ENCODE results near the gene PKP3. TPM values are rescaled to one million over a fixed set of nuclear protein-coding genes. Genes with fewer than 3 reads are reported as not detected.

PKP3 gene
- polyA plus RNA-seq, 2 of the 4 experiments (the other 2 are of a cell fraction), result 12.1 to 25.9 TPM

DNA sequence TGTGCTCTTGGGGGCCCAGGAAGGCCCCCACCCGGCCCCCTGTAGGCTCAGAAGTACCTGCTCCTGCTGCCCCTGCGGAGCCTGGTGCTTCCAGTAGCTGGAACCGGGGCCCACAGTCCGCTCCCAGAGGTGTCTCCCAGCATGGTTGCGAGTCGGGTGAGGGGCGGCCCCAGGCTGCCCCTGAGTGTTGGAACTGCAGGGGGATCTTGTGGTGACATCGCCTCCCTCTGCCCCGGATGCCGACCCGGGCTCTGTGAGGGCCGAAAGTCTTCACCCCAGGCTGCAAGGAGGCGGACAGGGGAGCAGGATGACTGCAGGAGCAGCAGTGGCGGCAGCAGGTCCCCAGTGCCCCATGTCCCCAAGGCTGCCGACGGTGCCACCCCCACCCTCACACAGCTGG lies 9.5 kb upstream of the PKP3 start:
- ATAC-seq, result no peak
- CTCF ChIA-PET, result interaction anchor here (1.7 kb wide), 1 partner anchor 64 kb away, joined by 4 read pairs; no protein-coding TSS in a partner anchor

DNA sequence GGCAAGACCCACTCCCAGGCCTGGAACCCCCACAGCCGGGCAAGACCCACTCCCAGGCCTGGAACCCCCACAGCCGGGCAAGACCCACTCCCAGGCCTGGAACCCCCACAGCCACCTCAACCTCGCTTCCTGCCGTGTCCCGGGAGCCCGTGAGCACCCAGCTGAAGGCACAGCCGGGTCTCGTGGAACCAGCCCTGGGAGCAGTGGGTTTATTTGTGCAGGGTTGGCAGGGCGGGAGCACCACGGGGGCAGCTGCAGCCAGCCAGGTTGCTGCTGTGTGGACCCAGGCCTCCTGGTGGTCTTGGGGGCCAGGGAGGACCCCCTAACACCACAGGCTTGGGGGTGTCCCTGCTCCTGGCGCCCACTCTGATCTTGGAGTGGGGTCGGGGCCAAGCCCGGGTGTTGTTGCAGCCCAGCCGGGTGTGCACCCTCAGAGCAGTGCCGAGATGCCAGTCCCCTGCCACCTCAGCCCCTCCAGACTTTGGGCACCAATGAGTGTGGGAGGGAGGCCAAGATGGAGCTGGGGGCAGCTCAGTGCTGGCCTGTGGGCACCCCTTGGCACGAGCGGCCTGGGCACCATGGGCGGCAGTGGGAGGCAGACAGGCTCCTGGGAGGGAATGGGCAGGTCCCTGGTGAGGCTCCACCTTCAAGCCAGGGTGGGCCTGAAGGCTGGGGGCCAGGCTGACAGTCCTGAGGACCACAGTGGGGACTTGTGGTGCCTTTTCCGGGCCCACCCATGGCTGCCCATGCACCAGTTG lies 8.2 kb upstream of the PKP3 start:
- DNase-seq (ENCODE audit: low read depth in 1 of 2, low spot score in 1 of 2) (no peak), ATAC-seq (no peak), FAIRE-seq (no peak)
- 50% methylated on average over 1 of the region's 19 CpGs for WGBS (ENCODE audit: missing lambda C conversion rate)
- Histone ChIP-seq H3K9me3 (no peaks in the 10 kb centered on the region), H3K4me1 (no peaks in the 10 kb centered on the region), H3K4me3 (no peak overlapping the region), H3K4me2 (no peak overlapping the region), H3K27ac (no peak overlapping the region)
- TF ChIP-seq CEBPB (IDR thresholded peaks at IDR 0.05) (no peak), GATA3 (IDR thresholded peaks at IDR 0.05; ENCODE audit: borderline replicate concordance) (no peak), ZSCAN20 (CRISPR knock-in tag; IDR thresholded peaks at IDR 0.05) (no peak)
- ChIA-PET CTCF (interaction anchor here (1.1 to 1.4 kb wide), 2 partner anchors 13 to 23 kb away, joined by 3 to 5 read pairs; no protein-coding TSS in a partner anchor), POLR2A (no interaction called here)

More for the DNA sequence above, 9.5 kb upstream of the PKP3 start:
- POLR2A ChIA-PET, result no interaction called here
- no peak for DNase-seq (ENCODE audit: low read depth in 1 of 2, low spot score in 1 of 2)
- WGBS (ENCODE audit: missing lambda C conversion rate), result 92% methylated on average over 7 of the region's 16 CpGs
- no peak overlapping the region for H3K4me3 ChIP-seq
- no peaks in the 10 kb centered on the region for H3K4me1 ChIP-seq
- no peak overlapping the region for H3K4me2 ChIP-seq
- TF ChIP-seq CEBPB (IDR thresholded peaks at IDR 0.05) (no peak), TP53 (CRISPR knock-in tag; IDR thresholded peaks at IDR 0.05) (no peak), POLR2A (IDR thresholded peaks at IDR 0.05; ENCODE audit: low read length) (no peak), RNF2 (IDR thresholded peaks at IDR 0.05; ENCODE audit: borderline replicate concordance, low read depth) (no peak), FOSB (CRISPR knock-in tag; IDR thresholded peaks at IDR 0.05) (no peak), RAD21 (conservative IDR thresholded peaks at IDR 0.05 in 1 of 2, IDR thresholded peaks at IDR 0.05 in 1 of 2) (no peak), NR3C1 (IDR thresholded peaks at IDR 0.05) (no peak), CBX2 (IDR thresholded peaks at IDR 0.05; ENCODE audit: borderline replicate concordance, low read depth) (no peak), TFCP2L1 (CRISPR knock-in tag; IDR thresholded peaks at IDR 0.05) (no peak), MYC (IDR thresholded peaks at IDR 0.05; ENCODE audit: borderline replicate concordance, low read length) (no peak), ZC3H11A (IDR thresholded peaks at IDR 0.05) (no peak), POLR2AphosphoS2 (conservative IDR thresholded peaks at IDR 0.05; ENCODE audit: low read length) (no peak), MAFK (IDR thresholded peaks at IDR 0.05; ENCODE audit: partially characterized antibody) (no peak), JUN (IDR thresholded peaks at IDR 0.05) (no peak), RCOR1 (IDR thresholded peaks at IDR 0.05; ENCODE audit: low read depth, low read length) (no peak)
- TF ChIP-seq, protein P1, sequence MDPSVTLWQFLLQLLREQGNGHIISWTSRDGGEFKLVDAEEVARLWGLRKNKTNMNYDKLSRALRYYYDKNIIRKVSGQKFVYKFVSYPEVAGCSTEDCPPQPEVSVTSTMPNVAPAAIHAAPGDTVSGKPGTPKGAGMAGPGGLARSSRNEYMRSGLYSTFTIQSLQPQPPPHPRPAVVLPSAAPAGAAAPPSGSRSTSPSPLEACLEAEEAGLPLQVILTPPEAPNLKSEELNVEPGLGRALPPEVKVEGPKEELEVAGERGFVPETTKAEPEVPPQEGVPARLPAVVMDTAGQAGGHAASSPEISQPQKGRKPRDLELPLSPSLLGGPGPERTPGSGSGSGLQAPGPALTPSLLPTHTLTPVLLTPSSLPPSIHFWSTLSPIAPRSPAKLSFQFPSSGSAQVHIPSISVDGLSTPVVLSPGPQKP (IDR thresholded peaks at IDR 0.05; ENCODE audit: low read depth, low read length), result no peak
- TF ChIP-seq, protein P2, sequence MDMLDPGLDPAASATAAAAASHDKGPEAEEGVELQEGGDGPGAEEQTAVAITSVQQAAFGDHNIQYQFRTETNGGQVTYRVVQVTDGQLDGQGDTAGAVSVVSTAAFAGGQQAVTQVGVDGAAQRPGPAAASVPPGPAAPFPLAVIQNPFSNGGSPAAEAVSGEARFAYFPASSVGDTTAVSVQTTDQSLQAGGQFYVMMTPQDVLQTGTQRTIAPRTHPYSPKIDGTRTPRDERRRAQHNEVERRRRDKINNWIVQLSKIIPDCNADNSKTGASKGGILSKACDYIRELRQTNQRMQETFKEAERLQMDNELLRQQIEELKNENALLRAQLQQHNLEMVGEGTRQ (IDR thresholded peaks at IDR 0.05), result no peak
- TF ChIP-seq, protein P3, sequence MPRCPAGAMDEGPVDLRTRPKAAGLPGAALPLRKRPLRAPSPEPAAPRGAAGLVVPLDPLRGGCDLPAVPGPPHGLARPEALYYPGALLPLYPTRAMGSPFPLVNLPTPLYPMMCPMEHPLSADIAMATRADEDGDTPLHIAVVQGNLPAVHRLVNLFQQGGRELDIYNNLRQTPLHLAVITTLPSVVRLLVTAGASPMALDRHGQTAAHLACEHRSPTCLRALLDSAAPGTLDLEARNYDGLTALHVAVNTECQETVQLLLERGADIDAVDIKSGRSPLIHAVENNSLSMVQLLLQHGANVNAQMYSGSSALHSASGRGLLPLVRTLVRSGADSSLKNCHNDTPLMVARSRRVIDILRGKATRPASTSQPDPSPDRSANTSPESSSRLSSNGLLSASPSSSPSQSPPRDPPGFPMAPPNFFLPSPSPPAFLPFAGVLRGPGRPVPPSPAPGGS (IDR thresholded peaks at IDR 0.05), result no peak
- TF ChIP-seq, protein P4, sequence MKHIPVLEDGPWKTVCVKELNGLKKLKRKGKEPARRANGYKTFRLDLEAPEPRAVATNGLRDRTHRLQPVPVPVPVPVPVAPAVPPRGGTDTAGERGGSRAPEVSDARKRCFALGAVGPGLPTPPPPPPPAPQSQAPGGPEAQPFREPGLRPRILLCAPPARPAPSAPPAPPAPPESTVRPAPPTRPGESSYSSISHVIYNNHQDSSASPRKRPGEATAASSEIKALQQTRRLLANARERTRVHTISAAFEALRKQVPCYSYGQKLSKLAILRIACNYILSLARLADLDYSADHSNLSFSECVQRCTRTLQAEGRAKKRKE (CRISPR knock-in tag; IDR thresholded peaks at IDR 0.05; ENCODE audit: low read depth), result no peak
- TF ChIP-seq, protein P5, sequence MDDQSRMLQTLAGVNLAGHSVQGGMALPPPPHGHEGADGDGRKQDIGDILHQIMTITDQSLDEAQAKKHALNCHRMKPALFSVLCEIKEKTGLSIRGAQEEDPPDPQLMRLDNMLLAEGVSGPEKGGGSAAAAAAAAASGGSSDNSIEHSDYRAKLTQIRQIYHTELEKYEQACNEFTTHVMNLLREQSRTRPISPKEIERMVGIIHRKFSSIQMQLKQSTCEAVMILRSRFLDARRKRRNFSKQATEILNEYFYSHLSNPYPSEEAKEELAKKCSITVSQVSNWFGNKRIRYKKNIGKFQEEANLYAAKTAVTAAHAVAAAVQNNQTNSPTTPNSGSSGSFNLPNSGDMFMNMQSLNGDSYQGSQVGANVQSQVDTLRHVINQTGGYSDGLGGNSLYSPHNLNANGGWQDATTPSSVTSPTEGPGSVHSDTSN (IDR thresholded peaks at IDR 0.05), result no peak
- no peak for FAIRE-seq
- H3K27ac ChIP-seq, result no peak overlapping the region
- no peaks in the 10 kb centered on the region for H3K9me3 ChIP-seq
